Stimulated activated CD8-positive, alpha-beta memory T cell treated with anti-CD3 and anti-CD28 coated beads, Interleukin-12 subunit alpha, Interleukin-12 subunit beta, amount 100 ng/mL, for 24 hours (primary cell): ENCODE results near the gene PSMD3.
"Not testable (repeated sequence)": the region's sequence is repeated elsewhere in the genome, so short reads cannot be mapped to it uniquely, and the experiment has no call there.

ENCODE experiments used
- DNase-seq: peaks from one replicate; pipeline ENCODE4 v3.0.0-alpha.2; 2020; ENCODE audit errors: extremely low read depth

PSMD3 gene

GRCh38 chr17:39996800-39997199 lies 16.2 kb downstream of the PSMD3 start:
- no peak for DNase-seq

GRCh38 chr17:39997543-39997942 lies 16.9 kb downstream of the PSMD3 start:
- DNase-seq: no peak

- DNase-seq: no peak
These were observed 18.5 kb downstream of the PSMD3 start for GRCh38 chr17:39999067-39999466.

- no peak for DNase-seq
These were observed 19.6 kb downstream of the PSMD3 start for GRCh38 chr17:40000161-40000560.

- DNase-seq: not testable (repeated sequence)
These were observed 20.7 kb downstream of the PSMD3 start for GRCh38 chr17:40001335-40001734.

- no peak for DNase-seq
These were observed 23.5 kb downstream of the PSMD3 start for GRCh38 chr17:40004072-40004471.

GRCh38 chr17:40004712-40005111 lies 24.1 kb downstream of the PSMD3 start:
- no peak for DNase-seq

GRCh38 chr17:40005520-40005919 lies 24.9 kb downstream of the PSMD3 start:
- no peak for DNase-seq

- DNase-seq: not testable (repeated sequence)
These were observed 30.4 kb downstream of the PSMD3 start for GRCh38 chr17:40010946-40011500.

- not testable (repeated sequence) for DNase-seq
These were observed 31.5 kb downstream of the PSMD3 start for GRCh38 chr17:40012017-40012647.

- no peak for DNase-seq
These were observed 33.9 kb downstream of the PSMD3 start for GRCh38 chr17:40014375-40014980.

- DNase-seq: no peak
These were observed 34.7 kb downstream of the PSMD3 start, which contains the start of gene CSF3 for GRCh38 chr17:40015005-40015997. Gene CSF3, plus strand, starts transcription at chr17:40015440. Its CDS starts 35 bp downstream, at chr17:40015475.

GRCh38 chr17:40015998-40016985 lies 35.7 kb downstream of the PSMD3 start:
- no peak for DNase-seq

GRCh38 chr17:40017422-40018080 lies 36.9 kb downstream of the PSMD3 start:
- DNase-seq: no peak

- DNase-seq: no peak
These were observed 37.9 kb downstream of the PSMD3 start for GRCh38 chr17:40018211-40019121.

- no peak for DNase-seq
These were observed 38.8 kb downstream of the PSMD3 start for GRCh38 chr17:40019140-40019991.

GRCh38 chr17:40020146-40020545 lies 39.5 kb downstream of the PSMD3 start:
- no peak for DNase-seq

- DNase-seq: no peak
These were observed 40.9 kb downstream of the PSMD3 start for GRCh38 chr17:40021451-40021971.
